NCI-H1105 (cell line): ENCODE measurements around the gene RAB21.
A peak's percentile ranks its signal among the peaks of the same experiment; 100 is the strongest.

Source experiments
- DNase-seq: peaks from one replicate; lab custom pipeline; 2025; lab: John Stamatoyannopoulos, UW

The RAB21 gene

GRCh38 chr12:71754461-71755145, at the start of gene RAB21:
TSS of gene RAB21 (plus strand) at chr12:71754863. CDS start at chr12:71755130, 267 bp downstream.
- peak; percentile 95 for DNase-seq

- DNase-seq = peak; percentile 10
These were observed 49.7 kb upstream of the RAB21 start for GRCh38 chr12:71704920-71705319.

- DNase-seq = no peak
These were observed 46.0 kb upstream of the RAB21 start for GRCh38 chr12:71708658-71709057.

- DNase-seq = no peak
These were observed 44.2 kb upstream of the RAB21 start for GRCh38 chr12:71710276-71711125.

GRCh38 chr12:71718611-71719010, 36.1 kb upstream of the RAB21 start:
- no peak for DNase-seq

- DNase-seq = no peak
These were observed 34.9 kb upstream of the RAB21 start for GRCh38 chr12:71719647-71720370.

GRCh38 chr12:71721783-71722505, 32.7 kb upstream of the RAB21 start:
- DNase-seq = no peak

- no peak for DNase-seq
These were observed 29.7 kb upstream of the RAB21 start for GRCh38 chr12:71725011-71725410.

GRCh38 chr12:71726548-71726947, 28.1 kb upstream of the RAB21 start:
- DNase-seq = no peak

- no peak for DNase-seq
These were observed 26.7 kb upstream of the RAB21 start for GRCh38 chr12:71727958-71728357.

GRCh38 chr12:71730936-71731335, 23.7 kb upstream of the RAB21 start:
- DNase-seq = no peak

GRCh38 chr12:71731439-71732356, 23.0 kb upstream of the RAB21 start:
- DNase-seq = no peak

- no peak for DNase-seq
These were observed 22.3 kb upstream of the RAB21 start for GRCh38 chr12:71732357-71732712.

GRCh38 chr12:71737197-71737596, 17.5 kb upstream of the RAB21 start:
- no peak for DNase-seq

GRCh38 chr12:71742998-71743397, 11.7 kb upstream of the RAB21 start:
- DNase-seq = no peak

GRCh38 chr12:71744522-71745300, 10.0 kb upstream of the RAB21 start:
- DNase-seq = no peak

GRCh38 chr12:71746974-71747611, 7.6 kb upstream of the RAB21 start:
- peak; percentile 44 for DNase-seq

GRCh38 chr12:71748081-71748850, 6.4 kb upstream of the RAB21 start:
- DNase-seq = no peak

GRCh38 chr12:71749666-71750065, 5.0 kb upstream of the RAB21 start:
- no peak for DNase-seq
